GM23338 (cell line): ENCODE results near the gene MT2A. TPM values are rescaled to one million over a fixed set of nuclear protein-coding genes. Genes with fewer than 3 reads are reported as not detected.

ENCODE experiments used
- ATAC-seq: fragments of 200-7000 bp; cut with Tn5 transposase; 3 replicates; pipeline ENCODE4 v1.9.1; 2020
- DNase-seq: peaks from one replicate; pipeline ENCODE4 v3.0.0-alpha.2; 2015; ENCODE audit warnings: low spot score
- H2AFZ ChIP-seq: fragments of 200-600 bp; sonication (generic); 2 replicates; pipeline ENCODE4 v1.8.0; 2016; ENCODE audit warnings: antibody characterized with exemption, mild to moderate bottlenecking, moderate library complexity
- H3F3A ChIP-seq: fragments of 200-600 bp; sonication (generic); replicated peaks from 2 replicates; pipeline ENCODE4 v1.8.0; 2017; ENCODE audit warnings: antibody characterized with exemption, mixed run types, low read depth
- H3K27ac ChIP-seq: fragments of 200-600 bp; sonication (generic); 2 replicates; pipeline ENCODE4 v1.6.1; 2016; ENCODE audit warnings: low read depth
- H3K27me3 ChIP-seq: fragments of 200-600 bp; sonication (generic); 2 replicates; pipeline ENCODE4 v1.8.0; 2016; ENCODE audit warnings: mild to moderate bottlenecking, mixed run types, moderate library complexity; ENCODE audit not compliant: insufficient read depth
- H3K36me3 ChIP-seq: fragments of 200-600 bp; sonication (generic); 2 replicates; pipeline ENCODE4 v1.8.0; 2016; ENCODE audit warnings: mild to moderate bottlenecking; ENCODE audit not compliant: insufficient read depth
- H3K4me1 ChIP-seq: fragments of 200-600 bp; sonication (generic); 2 replicates; pipeline ENCODE4 v1.8.0; 2016; ENCODE audit warnings: mild to moderate bottlenecking, moderate library complexity; ENCODE audit not compliant: insufficient read depth
- H3K4me2 ChIP-seq: fragments of 200-600 bp; sonication (generic); 2 replicates; pipeline ENCODE4 v1.7.1; 2017; ENCODE audit warnings: mixed run types
- H3K4me3 ChIP-seq: fragments of 200-600 bp; sonication (generic); 2 replicates; pipeline ENCODE4 v1.6.1; 2016; ENCODE audit warnings: mixed run types
- H3K79me2 ChIP-seq: fragments of 200-600 bp; sonication (generic); replicated peaks from 2 replicates; pipeline ENCODE4 v1.8.0; 2017; ENCODE audit warnings: mild to moderate bottlenecking; ENCODE audit not compliant: insufficient read depth
- H3K9me2 ChIP-seq: fragments of 200-600 bp; sonication (generic); 2 replicates; pipeline ENCODE4 v1.8.0; 2017; ENCODE audit not compliant: insufficient read depth
- H4K20me1 ChIP-seq: fragments of 200-600 bp; sonication (generic); replicated peaks from 2 replicates; pipeline ENCODE4 v1.8.0; 2017; ENCODE audit warnings: mild to moderate bottlenecking; ENCODE audit not compliant: insufficient read depth
- H3K27ac Mint-ChIP-seq: 2 replicates; pipeline ENCODE4 v1.8.0; 2020; ENCODE audit warnings: inconsistent platforms, mild to moderate bottlenecking, moderate library complexity, mixed read lengths
- H3K27me3 Mint-ChIP-seq: 3 replicates; pipeline ENCODE4 v1.8.0; 2022; ENCODE audit warnings: low read depth, mild to moderate bottlenecking, moderate library complexity, mixed read lengths, inconsistent platforms; ENCODE audit not compliant: insufficient read depth, poor library complexity
- H3K36me3 Mint-ChIP-seq: 3 replicates; pipeline ENCODE4 v1.8.0; 2021; ENCODE audit warnings: low read depth, mild to moderate bottlenecking, inconsistent platforms, moderate library complexity, mixed read lengths
- H3K4me1 Mint-ChIP-seq: 3 replicates; pipeline ENCODE4 v1.8.0; 2020; ENCODE audit warnings: mild to moderate bottlenecking, inconsistent platforms, mixed read lengths
- H3K4me3 Mint-ChIP-seq: 3 replicates; pipeline ENCODE4 v1.8.0; 2021; ENCODE audit warnings: moderate library complexity, mild to moderate bottlenecking, inconsistent platforms, mixed read lengths
- H3K9me3 Mint-ChIP-seq: 3 replicates; pipeline ENCODE4 v1.8.0; 2020; ENCODE audit warnings: moderate library complexity, mild to moderate bottlenecking, inconsistent platforms, mixed read lengths
- CREB1 ChIP-seq: fragments of 250-450 bp; sonication (Bioruptor Pico); IDR thresholded peaks from 2 replicates; pipeline ENCODE4 v1.5.0; 2020; ENCODE audit warnings: low read depth, mild to moderate bottlenecking, moderate library complexity
- CTCF ChIP-seq, 2 experiments: fragments of 200-600 bp in 1 of 2; sonication (generic) in 1 of 2; conservative IDR thresholded peaks; 2 replicates each; pipeline versions ENCODE4 v1.5.1 to v1.6.1; 2016 to 2017; ENCODE audit warnings: antibody characterized with exemption in 2 of 2, low read depth in 2 of 2, mild to moderate bottlenecking in 2 of 2, moderate library complexity in 1 of 2
- ETS1 ChIP-seq: IDR thresholded peaks from 2 replicates; pipeline ENCODE4 v1.6.1; 2016; ENCODE audit warnings: antibody characterized with exemption
- EZH2 ChIP-seq: fragments of 200-600 bp; sonication (generic); IDR thresholded peaks from one replicate; pipeline ENCODE4 v1.8.0; 2017; ENCODE audit warnings: antibody characterized with exemption, mild to moderate bottlenecking, low read depth; ENCODE audit not compliant: unreplicated experiment
- EZH2phosphoT487 ChIP-seq: fragments of 200-600 bp; sonication (generic); IDR thresholded peaks from one replicate; pipeline ENCODE4 v1.8.1; 2018; ENCODE audit warnings: antibody characterized with exemption; ENCODE audit not compliant: unreplicated experiment
- JUNB ChIP-seq: IDR thresholded peaks from one replicate; pipeline ENCODE4 v1.6.1; 2016; ENCODE audit warnings: antibody characterized with exemption; ENCODE audit not compliant: unreplicated experiment
- NANOG ChIP-seq: IDR thresholded peaks from 2 replicates; pipeline ENCODE4 v1.6.1; 2016; ENCODE audit warnings: antibody characterized with exemption, borderline replicate concordance
- POLR2AphosphoS5 ChIP-seq: IDR thresholded peaks from 2 replicates; pipeline ENCODE4 v1.6.1; 2016; ENCODE audit warnings: antibody characterized with exemption, low read depth
- REST ChIP-seq: IDR thresholded peaks from one replicate; pipeline ENCODE4 v1.6.1; 2018; ENCODE audit warnings: antibody characterized with exemption; ENCODE audit not compliant: unreplicated experiment
- STAT1 ChIP-seq: IDR thresholded peaks from one replicate; pipeline ENCODE4 v1.6.1; 2016; ENCODE audit warnings: antibody characterized with exemption; ENCODE audit not compliant: unreplicated experiment
- ZNF114 ChIP-seq: fragments of 250-450 bp; sonication (Bioruptor Pico); IDR thresholded peaks from 2 replicates; pipeline ENCODE4 v1.5.0; 2020; ENCODE audit warnings: mild to moderate bottlenecking, moderate library complexity
- ZNF331 ChIP-seq: fragments of 250-450 bp; sonication (Bioruptor Pico); IDR thresholded peaks from 2 replicates; pipeline ENCODE4 v1.5.0; 2020; ENCODE audit warnings: low read depth, mild to moderate bottlenecking, moderate library complexity
- ZNF462 ChIP-seq: fragments of 250-450 bp; sonication (Bioruptor Pico); IDR thresholded peaks from 2 replicates; pipeline ENCODE4 v1.5.0; 2020; ENCODE audit warnings: mild to moderate bottlenecking, moderate library complexity
- polyA plus RNA-seq: library from polyadenylated mRNA; unstranded; fragments of >200 nt; fragmentation: Nextera tagmentation; extraction: Ambion mirVana; gene quantifications from 2 replicates; pipeline ENCODE4 v1.2.1, GENCODE V29; 2016
- total RNA-seq: library from RNA; depleted of rRNA; stranded (reverse); fragments of >200 nt; shearing (Covaris generic); gene quantifications from 2 replicates; pipeline ENCODE4 v1.2.3, GENCODE V29; 2014

The MT2A gene
- total and polyA plus RNA-seq, 2 experiments from 2014 or later: 13.9 to 243 TPM

GRCh38 chr16:56574625-56575024 lies 33.8 kb upstream of the MT2A start:
- H3K27me3 ChIP-seq: no peaks in the 10 kb centered on the region
- peaks cover 3% of the 10 kb centered on the region for H3K27me3 Mint-ChIP-seq
- peaks cover 2% of the 10 kb centered on the region; the same call in 2 of the 3 replicates for H3K36me3 Mint-ChIP-seq
- no peak overlapping the region for H3K4me3 ChIP-seq
- H3K27ac ChIP-seq: no peak overlapping the region
- no peak for DNase-seq
- TF ChIP-seq EZH2 (no peak), NANOG (no peak), ZNF114 (CRISPR knock-in tag) (no peak), EZH2phosphoT487 (no peak), JUNB (no peak), ZNF331 (CRISPR knock-in tag) (no peak), STAT1 (no peak), CTCF (conservative IDR thresholded peaks at IDR 0.05; ENCODE audit: low read depth in 2 of 2) (no peak), POLR2AphosphoS5 (no peak), REST (no peak), ETS1 (no peak), ZNF462 (CRISPR knock-in tag) (no peak), CREB1 (no peak)
- H3F3A ChIP-seq: no peaks in the 10 kb centered on the region
- no peaks in the 10 kb centered on the region; the same call in 2 of the 3 replicates for H3K4me1 Mint-ChIP-seq
- ATAC-seq: no peak
- H3K4me1 ChIP-seq: no peaks in the 10 kb centered on the region
- no peak overlapping the region for H2AFZ ChIP-seq
- H4K20me1 ChIP-seq: no peaks in the 10 kb centered on the region
- H3K36me3 ChIP-seq: no peaks in the 10 kb centered on the region
- no peak overlapping the region for H3K27ac Mint-ChIP-seq
- H3K9me3 Mint-ChIP-seq: peaks cover 4% of the 10 kb centered on the region; the same call in 2 of the 3 replicates
- no peak overlapping the region for H3K4me2 ChIP-seq
- no peaks in the 10 kb centered on the region for H3K79me2 ChIP-seq
- no peaks in the 10 kb centered on the region for H3K9me2 ChIP-seq
- no peak overlapping the region for H3K4me3 Mint-ChIP-seq
